Chondrocyte (in vitro differentiated cells): ENCODE results near the gene CTIF. TPM values are rescaled to one million over a fixed set of nuclear protein-coding genes. Genes with fewer than 3 reads are reported as not detected.

Source experiments
- DNase-seq: peaks from one replicate; pipeline ENCODE4 v3.0.0; 2021; ENCODE audit warnings: mixed read lengths, low spot score
- H3K27ac Mint-ChIP-seq: one replicate; pipeline ENCODE4 v1.8.0; 2021; ENCODE audit warnings: mild to moderate bottlenecking, moderate library complexity, mixed read lengths; ENCODE audit not compliant: unreplicated experiment
- H3K27me3 Mint-ChIP-seq: 2 replicates; pipeline ENCODE4 v1.8.0; 2021; ENCODE audit warnings: low read depth, mixed read lengths
- H3K36me3 Mint-ChIP-seq: 2 replicates; pipeline ENCODE4 v1.8.0; 2021; ENCODE audit warnings: low read depth, mixed read lengths
- H3K4me1 Mint-ChIP-seq: 2 replicates; pipeline ENCODE4 v1.8.0; 2021; ENCODE audit warnings: low read depth, mild to moderate bottlenecking, mixed read lengths
- H3K4me3 Mint-ChIP-seq: one replicate; pipeline ENCODE4 v1.8.0; 2021; ENCODE audit warnings: mild to moderate bottlenecking, moderate library complexity, mixed read lengths; ENCODE audit not compliant: unreplicated experiment
- H3K9me3 Mint-ChIP-seq: 2 replicates; pipeline ENCODE4 v1.8.0; 2021; ENCODE audit warnings: low read depth, mixed read lengths
- total RNA-seq: library from RNA; stranded (reverse); gene quantifications from 3 replicates; pipeline ENCODE4 v1.2.1, GENCODE V29; 2021
- TF ChIP-seq, protein P1 (sequence below): fragments of 200-600 bp; sonication (generic); IDR thresholded peaks from 2 replicates; pipeline ENCODE4 v1.5.0; 2021; ENCODE audit warnings: antibody characterized with exemption, mild to moderate bottlenecking, moderate library complexity

Gene CTIF
- total RNA-seq, 1 donor from 2014 or later: 184 TPM

DNA sequence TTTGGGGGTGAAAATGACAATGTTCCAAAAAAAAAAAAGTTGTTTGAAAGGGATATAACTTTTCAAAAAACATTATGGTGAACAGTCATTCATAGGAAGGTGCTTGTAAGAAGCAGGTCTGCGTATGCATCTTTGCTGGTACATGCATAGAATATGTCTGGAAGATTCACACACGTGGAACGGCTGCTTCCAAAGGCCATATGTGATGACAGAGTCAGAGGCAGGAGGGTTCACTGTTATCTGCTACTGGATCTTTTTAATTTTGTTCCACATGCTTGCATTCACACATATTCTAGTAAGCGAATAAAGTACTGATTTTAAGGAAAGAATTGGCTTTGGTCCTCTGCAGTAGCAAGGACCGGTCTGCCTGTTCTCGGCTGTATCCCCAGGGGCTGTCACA is 218.5 kb downstream of the CTIF start:
- peaks cover 26% of the 10 kb centered on the region for H3K4me1 Mint-ChIP-seq
- H3K9me3 Mint-ChIP-seq: no peaks in the 10 kb centered on the region
- H3K4me3 Mint-ChIP-seq: peak overlapping the region; percentile 31
- no peak for DNase-seq
- no peak overlapping the region for H3K27ac Mint-ChIP-seq
- peaks cover 30% of the 10 kb centered on the region for H3K36me3 Mint-ChIP-seq
- H3K27me3 Mint-ChIP-seq: no peaks in the 10 kb centered on the region
- TF ChIP-seq, protein P1, sequence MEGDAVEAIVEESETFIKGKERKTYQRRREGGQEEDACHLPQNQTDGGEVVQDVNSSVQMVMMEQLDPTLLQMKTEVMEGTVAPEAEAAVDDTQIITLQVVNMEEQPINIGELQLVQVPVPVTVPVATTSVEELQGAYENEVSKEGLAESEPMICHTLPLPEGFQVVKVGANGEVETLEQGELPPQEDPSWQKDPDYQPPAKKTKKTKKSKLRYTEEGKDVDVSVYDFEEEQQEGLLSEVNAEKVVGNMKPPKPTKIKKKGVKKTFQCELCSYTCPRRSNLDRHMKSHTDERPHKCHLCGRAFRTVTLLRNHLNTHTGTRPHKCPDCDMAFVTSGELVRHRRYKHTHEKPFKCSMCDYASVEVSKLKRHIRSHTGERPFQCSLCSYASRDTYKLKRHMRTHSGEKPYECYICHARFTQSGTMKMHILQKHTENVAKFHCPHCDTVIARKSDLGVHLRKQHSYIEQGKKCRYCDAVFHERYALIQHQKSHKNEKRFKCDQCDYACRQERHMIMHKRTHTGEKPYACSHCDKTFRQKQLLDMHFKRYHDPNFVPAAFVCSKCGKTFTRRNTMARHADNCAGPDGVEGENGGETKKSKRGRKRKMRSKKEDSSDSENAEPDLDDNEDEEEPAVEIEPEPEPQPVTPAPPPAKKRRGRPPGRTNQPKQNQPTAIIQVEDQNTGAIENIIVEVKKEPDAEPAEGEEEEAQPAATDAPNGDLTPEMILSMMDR: no peak

DNA sequence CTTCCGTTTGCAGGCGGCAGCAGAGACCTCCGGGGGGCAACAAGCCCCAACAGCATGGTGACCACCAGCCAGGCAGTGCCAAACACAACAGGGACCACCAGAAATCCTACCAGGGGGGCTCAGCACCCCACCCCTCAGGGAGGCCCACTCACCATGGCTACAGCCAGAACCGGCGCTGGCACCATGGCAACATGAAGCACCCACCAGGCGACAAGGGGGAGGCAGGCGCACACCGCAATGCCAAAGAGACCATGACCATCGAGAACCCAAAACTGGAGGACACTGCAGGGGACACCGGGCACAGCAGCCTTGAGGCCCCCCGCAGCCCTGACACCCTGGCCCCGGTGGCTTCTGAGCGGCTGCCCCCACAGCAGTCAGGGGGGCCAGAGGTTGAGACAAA is 219.1 kb downstream of the CTIF start:
- Mint-ChIP-seq H3K4me3 (no peak overlapping the region), H3K27ac (no peak overlapping the region), H3K9me3 (no peaks in the 10 kb centered on the region), H3K36me3 (peaks cover 32% of the 10 kb centered on the region), H3K27me3 (no peaks in the 10 kb centered on the region), H3K4me1 (peaks cover 20% of the 10 kb centered on the region)
- TF ChIP-seq, protein P1: no peak
- no peak for DNase-seq

DNA sequence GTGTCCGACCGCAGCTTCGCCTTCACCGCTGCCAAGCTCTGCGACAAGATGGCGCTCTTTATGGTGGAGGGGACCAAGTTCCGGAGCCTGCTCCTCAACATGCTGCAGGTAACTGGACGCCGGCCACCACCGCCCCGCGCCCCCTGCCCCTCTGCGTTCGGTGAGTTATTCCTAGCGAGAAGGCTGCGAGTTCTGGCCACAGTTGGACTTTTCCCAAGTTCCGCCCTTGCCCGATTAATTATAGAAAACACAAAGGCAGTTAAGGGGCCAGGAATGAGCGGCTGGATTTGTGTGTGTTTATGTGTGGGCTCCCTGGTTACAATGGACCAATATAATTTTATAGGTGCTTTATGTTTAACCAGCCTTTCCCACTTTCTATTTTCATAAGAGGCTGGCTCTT is 222.8 kb downstream of the CTIF start:
- TF ChIP-seq, protein P1: no peak
- no peaks in the 10 kb centered on the region for H3K9me3 Mint-ChIP-seq
- no peak for DNase-seq
- no peak overlapping the region for H3K27ac Mint-ChIP-seq
- peaks cover 43% of the 10 kb centered on the region for H3K36me3 Mint-ChIP-seq
- H3K4me3 Mint-ChIP-seq: no peak overlapping the region
- H3K27me3 Mint-ChIP-seq: no peaks in the 10 kb centered on the region
- H3K4me1 Mint-ChIP-seq: peaks cover 5% of the 10 kb centered on the region

DNA sequence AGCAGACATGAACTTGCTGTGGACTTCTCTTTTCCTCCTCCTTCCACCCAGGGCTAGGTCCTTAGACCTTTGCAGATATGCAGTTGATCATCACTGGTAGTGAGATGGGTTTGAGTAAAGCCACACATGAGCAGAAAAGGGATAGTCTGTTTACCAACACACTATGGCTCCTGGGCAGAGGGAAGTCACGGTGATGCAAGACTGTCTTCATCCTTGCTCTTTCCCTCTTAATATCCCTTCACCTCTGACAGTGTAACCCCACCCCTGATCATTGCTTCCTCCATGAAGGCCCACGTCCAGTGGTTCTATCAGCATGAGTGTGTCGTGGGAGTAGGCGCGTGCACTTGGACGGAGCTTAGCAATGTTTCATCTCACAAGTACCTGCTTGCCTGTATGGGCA is 223.2 kb downstream of the CTIF start:
- DNase-seq: no peak
- peaks cover 9% of the 10 kb centered on the region for H3K4me1 Mint-ChIP-seq
- H3K27ac Mint-ChIP-seq: peak overlapping the region; percentile 2
- peaks cover 43% of the 10 kb centered on the region for H3K36me3 Mint-ChIP-seq
- no peaks in the 10 kb centered on the region for H3K9me3 Mint-ChIP-seq
- TF ChIP-seq, protein P1: no peak
- H3K27me3 Mint-ChIP-seq: no peaks in the 10 kb centered on the region
- no peak overlapping the region for H3K4me3 Mint-ChIP-seq

DNA sequence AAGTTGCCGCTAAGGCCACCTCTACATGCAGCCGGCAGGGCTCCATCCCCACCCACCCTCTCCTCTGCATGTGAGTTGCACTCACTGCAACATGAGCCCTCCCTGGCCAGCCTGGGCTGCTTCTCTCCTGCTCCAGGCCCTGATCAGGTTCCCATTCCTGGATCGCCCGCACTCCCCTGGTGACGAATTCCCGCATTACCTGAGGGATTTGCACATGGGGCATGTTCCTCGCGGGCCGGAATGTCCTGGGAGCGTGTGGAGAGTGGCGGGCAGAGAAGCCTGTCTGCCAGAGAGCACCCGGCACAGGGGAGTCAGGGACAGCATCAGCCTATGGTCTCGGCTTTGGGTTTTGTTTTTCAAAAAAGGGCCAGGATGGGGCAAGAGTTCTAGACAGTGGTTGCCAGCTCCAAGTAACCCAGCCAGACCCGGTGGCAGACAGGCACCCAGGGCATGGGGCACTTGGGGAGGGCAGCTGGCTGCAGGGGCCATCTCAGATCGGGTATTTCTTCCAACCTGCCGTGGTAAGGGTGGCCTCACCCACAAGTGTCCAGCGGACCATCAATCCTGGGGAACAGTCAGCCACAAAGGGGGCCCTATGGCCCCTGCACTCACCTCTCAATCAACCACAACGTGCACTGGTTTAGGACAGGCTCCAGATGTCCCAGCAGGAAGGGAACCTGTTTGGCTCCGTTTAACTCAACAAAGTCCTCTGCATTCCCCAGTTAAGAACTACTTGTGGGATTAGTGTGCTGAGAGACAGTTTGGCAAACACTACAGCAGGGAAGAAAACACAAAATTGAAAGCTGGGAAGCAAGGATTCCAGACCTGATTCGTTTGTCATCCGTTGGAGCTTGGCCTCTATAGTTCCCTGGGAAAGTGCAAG is 224.2 kb downstream of the CTIF start:
- Mint-ChIP-seq H3K9me3 (no peaks in the 10 kb centered on the region), H3K4me3 (no peak overlapping the region), H3K27me3 (no peaks in the 10 kb centered on the region), H3K36me3 (peaks cover 44% of the 10 kb centered on the region), H3K4me1 (peaks cover 20% of the 10 kb centered on the region), H3K27ac (peak overlapping the region; percentile 22)
- TF ChIP-seq, protein P1: no peak
- DNase-seq: no peak
